Stimulated activated CD4-positive, alpha-beta T cell treated with anti-CD3 and anti-CD28 coated beads, Interleukin-12 subunit alpha, Interleukin-12 subunit beta, amount 100 ng/mL, for 24 hours (primary cell): ENCODE data around the gene LTK.

Source experiments
- DNase-seq, 2 experiments: peaks; one replicate each; pipeline ENCODE4 v3.0.0-alpha.2; 2020; ENCODE audit warnings: low read depth in 2 of 2

Gene LTK

GRCh38 chr15:41513506-41514227 is at the start of gene LTK:
LTK (minus strand) TSS chr15:41513827; CDS start chr15:41513709, 118 bp downstream.
- no peak for DNase-seq

GRCh38 chr15:41562784-41563198 is 49.2 kb upstream of the LTK start:
- no peak for DNase-seq

GRCh38 chr15:41562244-41562643 is 48.6 kb upstream of the LTK start:
- DNase-seq = no peak

GRCh38 chr15:41561777-41562145 is 48.1 kb upstream of the LTK start:
- DNase-seq = no peak

GRCh38 chr15:41561104-41561776 is 47.6 kb upstream of the LTK start:
- no peak for DNase-seq

GRCh38 chr15:41560572-41560874 is 46.9 kb upstream of the LTK start:
- DNase-seq = no peak

GRCh38 chr15:41559239-41559782 is 45.7 kb upstream of the LTK start:
- no peak for DNase-seq

GRCh38 chr15:41558400-41559238 is 45.0 kb upstream of the LTK start, which contains the start of gene TYRO3:
TYRO3 (plus strand) TSS chr15:41559212; CDS start chr15:41559258, 46 bp downstream.
- DNase-seq = peak; percentile 43 to 60

GRCh38 chr15:41557673-41558399 is 44.2 kb upstream of the LTK start:
- peak; percentile 53 for DNase-seq

- DNase-seq = no peak
These were observed 43.0 kb upstream of the LTK start for GRCh38 chr15:41556677-41557076.

- DNase-seq = no peak
These were observed 41.3 kb upstream of the LTK start for GRCh38 chr15:41554915-41555314.

GRCh38 chr15:41554343-41554742 is 40.7 kb upstream of the LTK start:
- DNase-seq = no peak

GRCh38 chr15:41553731-41554130 is 40.1 kb upstream of the LTK start:
- DNase-seq = no peak

GRCh38 chr15:41550066-41550775 is 36.6 kb upstream of the LTK start:
- DNase-seq = no peak

- DNase-seq = no peak
These were observed 33.5 kb upstream of the LTK start for GRCh38 chr15:41546851-41547786.

GRCh38 chr15:41545218-41545617 is 31.6 kb upstream of the LTK start:
- DNase-seq = no peak

- no peak for DNase-seq
These were observed 31.0 kb upstream of the LTK start for GRCh38 chr15:41544650-41545015.

GRCh38 chr15:41543521-41543870 is 29.9 kb upstream of the LTK start:
- DNase-seq = no peak

GRCh38 chr15:41536866-41537265 is 23.2 kb upstream of the LTK start:
- DNase-seq = no peak

GRCh38 chr15:41535544-41535943 is 21.9 kb upstream of the LTK start:
- no peak for DNase-seq
